Mesodermal cell (in vitro differentiated cells): Measurements from ENCODE around the gene PLPPR3.
A peak's percentile ranks its signal among the peaks of the same experiment; 100 is the strongest.

ENCODE experiments used
- H3K27ac ChIP-seq: 2 replicates; pipeline ENCODE4 v1.7.0; 2013; ENCODE audit warnings: mild to moderate bottlenecking, low read depth, low read length, moderate library complexity; ENCODE audit not compliant: severe bottlenecking
- H3K36me3 ChIP-seq: 2 replicates; pipeline ENCODE4 v1.7.1; 2013; ENCODE audit warnings: mild to moderate bottlenecking, low read length, moderate library complexity; ENCODE audit not compliant: control insufficient read depth, insufficient read depth
- H3K4me1 ChIP-seq: one replicate; pipeline ENCODE4 v1.7.1; 2013; ENCODE audit warnings: mild to moderate bottlenecking, low read length; ENCODE audit not compliant: insufficient read depth, control insufficient read depth, poor library complexity, severe bottlenecking
- H3K4me3 ChIP-seq: 2 replicates; pipeline ENCODE4 v1.7.0; 2013; ENCODE audit warnings: low read length, control low read depth, mild to moderate bottlenecking; ENCODE audit not compliant: insufficient read depth, poor library complexity, severe bottlenecking; ENCODE audit errors: extremely low read depth
- H3K9me3 ChIP-seq: 2 replicates; pipeline ENCODE4 v1.7.1; 2013; ENCODE audit warnings: mild to moderate bottlenecking, low read length, moderate library complexity; ENCODE audit not compliant: control insufficient read depth
- WGBS, 2 experiments: methylation state at CpG; one replicate each; pipeline ENCODE4 v1.1.5; 2013; ENCODE audit warnings: missing lambda C conversion rate in 2 of 2; ENCODE audit not compliant: insufficient coverage in 2 of 2; 5-methylcytosine and 5-hydroxymethylcytosine counted together

The PLPPR3 gene

DNA sequence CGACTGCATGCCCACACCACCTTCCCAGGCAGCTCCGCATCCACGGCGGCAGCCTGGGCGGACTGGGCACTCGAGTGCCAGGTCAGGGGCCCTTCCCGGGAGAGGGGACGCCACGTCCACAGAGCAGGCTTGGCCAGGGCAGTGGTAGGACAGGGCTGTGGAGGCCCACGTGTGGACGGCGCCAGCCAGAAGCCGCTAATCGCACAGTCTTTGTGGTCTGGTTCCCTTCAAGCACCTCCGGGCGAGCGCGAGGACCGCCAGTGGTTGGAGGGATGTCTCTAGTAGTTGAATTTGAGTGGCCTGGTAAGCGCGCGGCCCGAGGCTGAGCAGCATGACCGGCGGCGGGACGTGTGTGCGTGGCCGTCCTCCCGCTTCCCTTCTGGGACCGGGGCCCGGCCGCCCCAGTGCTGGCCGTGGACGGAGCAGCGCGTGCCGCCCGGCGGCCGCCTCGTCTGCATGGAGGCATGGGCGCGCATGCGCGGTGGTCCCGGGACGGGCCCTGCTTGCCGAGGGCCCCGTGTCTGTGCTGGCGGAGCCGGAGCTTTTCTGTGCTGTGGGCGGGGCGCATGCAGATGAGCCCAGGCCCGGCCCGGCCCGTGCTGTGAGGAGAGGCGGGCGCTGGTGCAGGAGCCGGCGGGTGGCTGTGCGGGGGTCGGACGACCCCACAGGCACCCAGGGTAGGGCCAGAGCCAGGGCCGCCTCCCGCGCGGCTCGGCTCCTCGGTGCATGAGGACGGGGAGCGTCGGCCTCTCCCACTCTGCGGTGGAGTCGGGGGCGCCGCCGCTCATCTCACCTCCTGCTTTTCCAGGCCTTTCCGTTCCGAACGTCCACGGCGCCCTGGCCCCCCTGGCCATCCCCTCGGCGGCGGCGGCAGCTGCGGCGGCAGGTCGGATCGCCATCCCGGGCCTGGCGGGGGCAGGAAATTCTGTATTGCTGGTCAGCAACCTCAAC is 15.9 kb downstream of the PLPPR3 start:
- WGBS, 2 experiments = 94 to 95% methylated on average over 86 to 93 of the region's 93 CpGs
- Histone ChIP-seq H3K36me3 (peaks cover 100% of the 10 kb centered on the region), H3K27ac (no peak overlapping the region), H3K9me3 (no peaks in the 10 kb centered on the region), H3K4me3 (no peak overlapping the region), H3K4me1 (peaks cover 16% of the 10 kb centered on the region)

GRCh38 chr19:805166-805551 is 16.6 kb downstream of the PLPPR3 start:
- Histone ChIP-seq H3K4me1 (peaks cover 23% of the 10 kb centered on the region), H3K9me3 (no peaks in the 10 kb centered on the region), H3K36me3 (peaks cover 99% of the 10 kb centered on the region), H3K27ac (no peak overlapping the region), H3K4me3 (no peak overlapping the region)
- WGBS, 2 experiments = 97% methylated on average over 31 to 33 of the region's 33 CpGs

- WGBS, 2 experiments = 97 to 98% methylated on average over 38 to 53 of the region's 53 CpGs
- no peaks in the 10 kb centered on the region for H3K9me3 ChIP-seq
- H3K4me3 ChIP-seq = no peak overlapping the region
- H3K4me1 ChIP-seq = peaks cover 28% of the 10 kb centered on the region
- H3K36me3 ChIP-seq = peaks cover 99% of the 10 kb centered on the region
- peak overlapping the region; percentile 29 for H3K27ac ChIP-seq
Observed at GRCh38 chr19:804419-805165, 17.2 kb downstream of the PLPPR3 start.

- Histone ChIP-seq H3K9me3 (no peaks in the 10 kb centered on the region), H3K27ac (no peak overlapping the region), H3K4me3 (no peak overlapping the region), H3K4me1 (peaks cover 30% of the 10 kb centered on the region), H3K36me3 (peaks cover 99% of the 10 kb centered on the region)
- WGBS, 2 experiments = 97 to 98% methylated on average over 30 to 31 of the region's 31 CpGs
Observed at GRCh38 chr19:803686-804418, 17.9 kb downstream of the PLPPR3 start.

DNA sequence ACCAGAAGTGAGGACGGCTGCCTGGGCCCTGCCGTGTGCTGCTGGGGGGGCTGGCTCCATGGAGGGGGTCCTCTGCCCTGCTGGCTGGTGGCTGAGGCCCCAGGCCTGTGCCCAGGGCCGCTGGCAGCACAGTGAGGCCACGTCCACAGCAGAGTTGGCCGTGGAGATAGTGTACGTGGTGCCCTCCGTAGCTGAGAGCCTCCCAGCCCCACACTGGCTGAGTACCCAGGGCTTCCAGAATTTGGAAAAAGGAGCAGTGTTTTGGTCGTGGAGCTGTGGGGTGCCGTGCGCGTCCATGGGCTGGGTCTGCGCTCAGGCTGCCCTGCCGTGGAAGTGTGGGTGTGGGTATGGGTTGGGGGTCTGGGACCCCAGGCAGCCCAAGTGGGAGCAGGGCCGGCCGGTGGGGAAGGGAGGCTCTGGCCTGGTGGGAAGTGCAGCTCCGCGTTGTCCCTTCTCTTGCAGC is 18.6 kb downstream of the PLPPR3 start:
- Histone ChIP-seq H3K4me1 (peaks cover 30% of the 10 kb centered on the region), H3K4me3 (no peak overlapping the region), H3K27ac (peak overlapping the region; percentile 74), H3K36me3 (peaks cover 99% of the 10 kb centered on the region), H3K9me3 (no peaks in the 10 kb centered on the region)
- 95 to 97% methylated on average over 10 to 17 of the region's 17 CpGs for WGBS, 2 experiments

- H3K4me1 ChIP-seq = peaks cover 30% of the 10 kb centered on the region
- no peaks in the 10 kb centered on the region for H3K9me3 ChIP-seq
- peaks cover 96% of the 10 kb centered on the region for H3K36me3 ChIP-seq
- no peak overlapping the region for H3K4me3 ChIP-seq
- WGBS, 2 experiments = 91 to 97% methylated on average over 17 to 25 of the region's 28 CpGs
- H3K27ac ChIP-seq = peak overlapping the region; percentile 74
Observed at GRCh38 chr19:802498-803098, 19.2 kb downstream of the PLPPR3 start.

DNA sequence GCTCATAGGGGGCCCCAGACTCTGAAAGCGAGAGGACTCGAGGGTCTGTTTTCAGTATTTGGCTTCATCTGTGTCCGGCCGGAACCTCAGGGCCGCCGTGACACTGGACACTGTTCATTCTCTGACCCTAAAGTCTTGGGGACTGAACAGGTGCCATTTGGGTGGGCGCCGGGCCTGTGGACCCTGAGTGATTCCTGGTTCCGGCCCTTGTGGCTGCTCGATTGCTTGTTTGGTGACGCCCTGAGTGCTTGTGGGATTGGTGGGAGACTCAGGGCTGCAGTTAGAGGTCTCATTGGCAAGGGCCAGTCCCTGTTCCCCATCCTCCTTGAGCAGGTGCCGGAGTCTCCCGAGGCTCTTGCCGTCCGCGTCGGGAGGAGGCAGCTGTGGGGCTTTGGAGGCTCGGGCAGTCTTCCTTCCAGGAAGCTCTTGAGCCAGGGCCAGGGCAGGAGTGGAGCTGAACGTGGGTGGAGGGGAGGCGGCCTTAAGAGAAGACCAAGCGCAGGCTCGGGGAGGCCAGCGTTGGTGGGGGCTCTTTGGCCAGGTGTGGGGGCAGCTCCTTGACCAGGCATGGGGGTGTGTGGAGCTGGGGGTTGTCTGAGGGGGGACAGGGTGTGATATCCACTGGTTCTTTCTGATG is 19.8 kb downstream of the PLPPR3 start:
- peak overlapping the region; percentile 74 for H3K27ac ChIP-seq
- no peaks in the 10 kb centered on the region for H3K9me3 ChIP-seq
- 90 to 91% methylated on average over 17 to 18 of the region's 23 CpGs for WGBS, 2 experiments
- no peak overlapping the region for H3K4me3 ChIP-seq
- peaks cover 30% of the 10 kb centered on the region for H3K4me1 ChIP-seq
- peaks cover 90% of the 10 kb centered on the region for H3K36me3 ChIP-seq

DNA sequence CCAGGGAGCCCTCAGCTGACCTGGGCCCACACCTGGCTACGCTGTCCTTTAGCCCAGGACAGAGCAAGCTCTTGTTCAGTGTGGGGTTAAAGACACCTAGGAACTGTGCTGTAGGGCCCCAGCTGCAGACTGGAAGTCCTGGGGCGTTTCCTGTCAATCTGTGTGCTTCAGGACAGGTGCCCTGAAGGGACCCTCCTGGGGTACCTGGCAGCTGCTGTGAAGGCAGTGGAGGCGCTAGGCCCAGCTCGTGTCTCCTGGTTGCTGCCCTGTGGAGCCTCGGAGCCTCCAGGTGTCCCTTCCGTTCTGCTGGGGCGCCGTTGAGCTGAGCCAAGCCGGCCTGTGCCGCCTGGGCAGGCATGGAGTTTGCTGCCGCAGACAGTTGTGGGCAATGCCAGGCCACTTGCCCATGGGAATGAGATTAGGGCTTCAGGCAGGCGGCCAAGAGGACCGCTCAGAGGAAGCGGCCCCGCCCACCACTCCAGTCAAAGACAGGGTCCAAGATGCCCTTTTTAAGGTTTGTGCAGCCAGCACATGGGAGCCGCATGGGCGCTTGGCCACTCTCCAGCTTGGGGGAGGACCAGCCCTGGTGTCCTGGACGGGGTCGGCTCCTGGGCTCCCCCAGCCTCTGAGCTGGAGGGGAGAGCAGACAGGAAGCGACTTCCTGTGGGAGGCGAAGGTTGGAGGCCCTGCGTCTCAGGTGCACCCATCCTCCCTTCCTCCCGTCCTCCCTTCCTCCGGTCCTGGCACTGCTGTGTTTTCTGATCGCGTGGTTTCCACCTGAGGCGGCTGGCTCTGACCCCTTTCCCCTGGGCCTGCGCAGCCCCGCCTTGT is 20.5 kb downstream of the PLPPR3 start:
- peak overlapping the region; percentile 74 for H3K27ac ChIP-seq
- 95 to 96% methylated on average over 27 to 29 of the region's 29 CpGs for WGBS, 2 experiments
- H3K4me1 ChIP-seq = peaks cover 30% of the 10 kb centered on the region
- H3K9me3 ChIP-seq = no peaks in the 10 kb centered on the region
- H3K4me3 ChIP-seq = no peak overlapping the region
- H3K36me3 ChIP-seq = peaks cover 82% of the 10 kb centered on the region

- peak overlapping the region; percentile 41 for H3K27ac ChIP-seq
Observed at GRCh38 chr19:800360-801029, 21.3 kb downstream of the PLPPR3 start.

More at GRCh38 chr19:800360-801029, 21.3 kb downstream of the PLPPR3 start:
- peaks cover 30% of the 10 kb centered on the region for H3K4me1 ChIP-seq
- no peaks in the 10 kb centered on the region for H3K9me3 ChIP-seq
- peaks cover 75% of the 10 kb centered on the region for H3K36me3 ChIP-seq
- H3K4me3 ChIP-seq = peak overlapping the region; percentile 14
- 87 to 89% methylated on average over 9 to 15 of the region's 17 CpGs for WGBS, 2 experiments
